Activated T-cell treated with anti-CD3 and anti-CD28 coated beads, Interleukin-2, amount 50 U/mL, for 4 hours (primary cell): Measurements from ENCODE around the gene ZNF451. TPM values are rescaled to one million over a fixed set of nuclear protein-coding genes. Genes with fewer than 3 reads are reported as not detected.
"Not testable (repeated sequence)": the region's sequence is repeated elsewhere in the genome, so short reads cannot be mapped to it uniquely, and the experiment has no call there.

Experiments
- ATAC-seq, 2 donors: fragments of 200-7000 bp; cut with Tn5 transposase; one replicate each; pipeline ENCODE4 v1.10.0; 2021
- DNase-seq: peaks from one replicate; pipeline ENCODE4 v3.0.0-alpha.2; 2020
- H3K27me3 Mint-ChIP-seq: one replicate; pipeline ENCODE4 v1.8.0; 2021; ENCODE audit warnings: low read depth, mixed read lengths
- H3K36me3 Mint-ChIP-seq: one replicate; pipeline ENCODE4 v1.8.0; 2022; ENCODE audit warnings: mixed read lengths; ENCODE audit not compliant: insufficient read depth
- H3K4me1 Mint-ChIP-seq: one replicate; pipeline ENCODE4 v1.8.0; 2021; ENCODE audit warnings: low read depth, mixed read lengths
- H3K4me3 Mint-ChIP-seq: one replicate; pipeline ENCODE4 v1.8.0; 2021; ENCODE audit warnings: mild to moderate bottlenecking, moderate library complexity, mixed read lengths
- H3K9me3 Mint-ChIP-seq: one replicate; pipeline ENCODE4 v1.8.0; 2021; ENCODE audit warnings: mixed read lengths
- total RNA-seq, 3 donors: library from RNA; stranded (reverse); gene quantifications; one replicate each; pipeline ENCODE4 v1.2.1, GENCODE V29; 2021

The ZNF451 gene
- 10 to 100 TPM; 36.8 to 44.8 (median 43.3) TPM for total RNA-seq

GRCh38 chr6:57089687-57090457 is at the start of gene ZNF451:
Gene ZNF451, plus strand, starts transcription at chr6:57090188. Its CDS starts 66 bp downstream, at chr6:57090254.
- DNase-seq, result peak; percentile 94
- Mint-ChIP-seq H3K27me3 (no peaks in the 10 kb centered on the region), H3K36me3 (peaks cover 17% of the 10 kb centered on the region), H3K4me3 (peak within 1 kb of the TSS; percentile 89), H3K4me1 (peaks cover 32% of the 10 kb centered on the region), H3K9me3 (no peaks in the 10 kb centered on the region)
- peak; percentile 95 to 97 for ATAC-seq

- DNase-seq, H3K36me3 Mint-ChIP-seq, ATAC-seq, H3K9me3 Mint-ChIP-seq, H3K4me3 Mint-ChIP-seq: not testable (repeated sequence)
- H3K4me1 Mint-ChIP-seq, result peaks cover 16% of the 10 kb centered on the region
- H3K27me3 Mint-ChIP-seq, result peaks cover 29% of the 10 kb centered on the region
These were observed 45.9 kb upstream of the ZNF451 start for GRCh38 chr6:57044061-57044460.

GRCh38 chr6:57044568-57044967 is 45.4 kb upstream of the ZNF451 start:
- Mint-ChIP-seq H3K4me1 (peaks cover 21% of the 10 kb centered on the region), H3K36me3 (peaks cover 12% of the 10 kb centered on the region), H3K4me3 (no peak overlapping the region), H3K9me3 (no peaks in the 10 kb centered on the region), H3K27me3 (peaks cover 24% of the 10 kb centered on the region)
- DNase-seq, result no peak
- ATAC-seq, result no peak

- peak; percentile 96 to 97 for ATAC-seq
- peaks cover 25% of the 10 kb centered on the region for H3K4me1 Mint-ChIP-seq
- H3K36me3 Mint-ChIP-seq, result peaks cover 18% of the 10 kb centered on the region
- not testable (repeated sequence) for H3K27me3 Mint-ChIP-seq, H3K9me3 Mint-ChIP-seq
- DNase-seq, result peak; percentile 73
- peak within 1 kb of the TSS; percentile 91 for H3K4me3 Mint-ChIP-seq
These were observed 43.4 kb upstream of the ZNF451 start, which contains the start of gene KIAA1586 for GRCh38 chr6:57046332-57047256. Gene KIAA1586, plus strand, starts transcription at chr6:57046693. Its CDS starts 63 bp downstream, at chr6:57046756.

GRCh38 chr6:57047257-57047585 is 42.8 kb upstream of the ZNF451 start:
- DNase-seq, H3K9me3 Mint-ChIP-seq, H3K27me3 Mint-ChIP-seq, H3K4me3 Mint-ChIP-seq: not testable (repeated sequence)
- Mint-ChIP-seq H3K4me1 (peaks cover 25% of the 10 kb centered on the region), H3K36me3 (peaks cover 18% of the 10 kb centered on the region)
- peak; percentile 23 to 34 for ATAC-seq

GRCh38 chr6:57047859-57048258 is 42.1 kb upstream of the ZNF451 start:
- not testable (repeated sequence) for H3K9me3 Mint-ChIP-seq, ATAC-seq, DNase-seq, H3K27me3 Mint-ChIP-seq
- peak overlapping the region; percentile 58 for H3K4me3 Mint-ChIP-seq
- peaks cover 21% of the 10 kb centered on the region for H3K36me3 Mint-ChIP-seq
- peaks cover 25% of the 10 kb centered on the region for H3K4me1 Mint-ChIP-seq

- peaks cover 23% of the 10 kb centered on the region for H3K36me3 Mint-ChIP-seq
- H3K27me3 Mint-ChIP-seq, result no peaks in the 10 kb centered on the region
- ATAC-seq, result no peak
- H3K4me1 Mint-ChIP-seq, result peaks cover 25% of the 10 kb centered on the region
- H3K9me3 Mint-ChIP-seq, result no peaks in the 10 kb centered on the region
- DNase-seq, result no peak
- H3K4me3 Mint-ChIP-seq, result peak overlapping the region; percentile 58
These were observed 41.4 kb upstream of the ZNF451 start for GRCh38 chr6:57048577-57048976.

GRCh38 chr6:57063847-57064246 is 26.1 kb upstream of the ZNF451 start:
- ATAC-seq, result no peak
- no peak overlapping the region for H3K4me3 Mint-ChIP-seq

GRCh38 chr6:57064809-57065208 is 25.2 kb upstream of the ZNF451 start:
- Mint-ChIP-seq H3K27me3 (no peaks in the 10 kb centered on the region), H3K36me3 (peaks cover 30% of the 10 kb centered on the region), H3K4me3 (no peak overlapping the region), H3K4me1 (peaks cover 5% of the 10 kb centered on the region), H3K9me3 (no peaks in the 10 kb centered on the region)
- DNase-seq, result no peak
- no peak for ATAC-seq

More at GRCh38 chr6:57063847-57064246, 26.1 kb upstream of the ZNF451 start:
- Mint-ChIP-seq H3K9me3 (no peaks in the 10 kb centered on the region), H3K36me3 (peaks cover 30% of the 10 kb centered on the region), H3K4me1 (peaks cover 5% of the 10 kb centered on the region), H3K27me3 (no peaks in the 10 kb centered on the region)
- DNase-seq, result no peak

- ATAC-seq (no peak), DNase-seq (no peak)
- Mint-ChIP-seq H3K9me3 (no peaks in the 10 kb centered on the region), H3K4me3 (no peak overlapping the region), H3K4me1 (peaks cover 5% of the 10 kb centered on the region), H3K27me3 (no peaks in the 10 kb centered on the region), H3K36me3 (peaks cover 18% of the 10 kb centered on the region)
These were observed 21.9 kb upstream of the ZNF451 start for GRCh38 chr6:57068061-57068460.

GRCh38 chr6:57069228-57069627 is 20.8 kb upstream of the ZNF451 start:
- Mint-ChIP-seq H3K9me3 (no peaks in the 10 kb centered on the region), H3K4me3 (no peak overlapping the region), H3K36me3 (peaks cover 18% of the 10 kb centered on the region), H3K4me1 (peaks cover 5% of the 10 kb centered on the region), H3K27me3 (no peaks in the 10 kb centered on the region)
- no peak for DNase-seq
- no peak for ATAC-seq

- DNase-seq (no peak), ATAC-seq (no peak)
- Mint-ChIP-seq H3K36me3 (peaks cover 12% of the 10 kb centered on the region), H3K9me3 (no peaks in the 10 kb centered on the region), H3K27me3 (no peaks in the 10 kb centered on the region), H3K4me3 (no peak overlapping the region), H3K4me1 (peaks cover 3% of the 10 kb centered on the region)
These were observed 20.1 kb upstream of the ZNF451 start for GRCh38 chr6:57069920-57070331.

GRCh38 chr6:57072108-57072507 is 17.9 kb upstream of the ZNF451 start:
- DNase-seq, result no peak
- Mint-ChIP-seq H3K4me3 (no peak overlapping the region), H3K27me3 (no peaks in the 10 kb centered on the region), H3K36me3 (peaks cover 9% of the 10 kb centered on the region), H3K4me1 (no peaks in the 10 kb centered on the region), H3K9me3 (no peaks in the 10 kb centered on the region)
- ATAC-seq, result no peak

- H3K9me3 Mint-ChIP-seq, result no peaks in the 10 kb centered on the region
- ATAC-seq, result no peak
- H3K4me3 Mint-ChIP-seq, result no peak overlapping the region
- no peaks in the 10 kb centered on the region for H3K4me1 Mint-ChIP-seq
- H3K36me3 Mint-ChIP-seq, result peaks cover 7% of the 10 kb centered on the region
- DNase-seq, result no peak
- H3K27me3 Mint-ChIP-seq, result no peaks in the 10 kb centered on the region
These were observed 15.6 kb upstream of the ZNF451 start for GRCh38 chr6:57074383-57074782.
